ENCODE data around the gene COL2A1.

COL2A1 gene

GRCh38 chr12:47987411-47988072 lies 16.7 kb downstream of the COL2A1 start (continued):
- TF ChIP-seq ZFP37 (tag by site-specific recombination; IDR thresholded peaks at IDR 0.05) (no peak), ZBTB1 (tag by site-specific recombination; IDR thresholded peaks at IDR 0.05) (no peak), ZNF530 (tag by site-specific recombination; IDR thresholded peaks at IDR 0.05; ENCODE audit: low read depth) (no peak), ZNF366 (tag by site-specific recombination; conservative IDR thresholded peaks at IDR 0.05) (no peak), IKZF3 (tag by site-specific recombination; IDR thresholded peaks at IDR 0.05) (no peak)

DNA sequence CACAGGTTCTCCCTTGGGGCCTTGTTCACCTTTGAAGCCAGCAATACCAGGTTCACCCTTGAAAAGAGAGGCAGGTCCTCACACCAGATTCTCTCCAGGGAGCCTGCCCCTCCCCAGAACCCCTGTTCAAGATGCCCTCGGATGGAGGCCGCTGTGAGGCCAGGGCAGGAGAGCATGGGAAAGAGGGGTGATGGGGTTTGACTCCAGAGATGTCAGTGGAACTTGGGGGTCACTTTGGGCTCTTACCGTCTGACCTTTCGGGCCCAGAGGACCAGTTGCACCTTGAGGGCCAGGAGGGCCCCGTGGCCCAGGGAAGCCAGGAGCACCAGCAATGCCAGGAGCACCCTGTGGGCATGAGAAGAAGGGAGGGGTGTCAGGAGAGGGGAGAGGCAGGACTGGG lies 17.4 kb downstream of the COL2A1 start:
- no peak overlapping the region for H3K27ac ChIP-seq (ENCODE audit: extremely low read depth, low read depth, low read length)
- no peaks in the 10 kb centered on the region for H3K4me1 ChIP-seq (ENCODE audit: control insufficient read depth, insufficient read depth, low read length)
- no peaks in the 10 kb centered on the region for H3K9me3 ChIP-seq (ENCODE audit: control insufficient read depth, insufficient read depth, low read depth, low read length)
- TF ChIP-seq GLIS1 (tag by site-specific recombination; IDR thresholded peaks at IDR 0.05) (no peak), ZSCAN5A (tag by site-specific recombination; IDR thresholded peaks at IDR 0.05) (no peak), ZFP69B (tag by site-specific recombination; IDR thresholded peaks at IDR 0.05) (no peak), ZNF660 (tag by site-specific recombination; IDR thresholded peaks at IDR 0.05) (no peak), SCRT2 (tag by site-specific recombination; IDR thresholded peaks at IDR 0.05) (no peak), IKZF3 (tag by site-specific recombination; IDR thresholded peaks at IDR 0.05) (no peak), ZNF670 (tag by site-specific recombination; IDR thresholded peaks at IDR 0.05; ENCODE audit: low read depth) (no peak), ZNF211 (tag by site-specific recombination; IDR thresholded peaks at IDR 0.05; ENCODE audit: low read depth) (no peak), OSR2 (tag by site-specific recombination; IDR thresholded peaks at IDR 0.05) (no peak), ZNF585B (tag by site-specific recombination; IDR thresholded peaks at IDR 0.05) (no peak)
- TF ChIP-seq, protein P1, sequence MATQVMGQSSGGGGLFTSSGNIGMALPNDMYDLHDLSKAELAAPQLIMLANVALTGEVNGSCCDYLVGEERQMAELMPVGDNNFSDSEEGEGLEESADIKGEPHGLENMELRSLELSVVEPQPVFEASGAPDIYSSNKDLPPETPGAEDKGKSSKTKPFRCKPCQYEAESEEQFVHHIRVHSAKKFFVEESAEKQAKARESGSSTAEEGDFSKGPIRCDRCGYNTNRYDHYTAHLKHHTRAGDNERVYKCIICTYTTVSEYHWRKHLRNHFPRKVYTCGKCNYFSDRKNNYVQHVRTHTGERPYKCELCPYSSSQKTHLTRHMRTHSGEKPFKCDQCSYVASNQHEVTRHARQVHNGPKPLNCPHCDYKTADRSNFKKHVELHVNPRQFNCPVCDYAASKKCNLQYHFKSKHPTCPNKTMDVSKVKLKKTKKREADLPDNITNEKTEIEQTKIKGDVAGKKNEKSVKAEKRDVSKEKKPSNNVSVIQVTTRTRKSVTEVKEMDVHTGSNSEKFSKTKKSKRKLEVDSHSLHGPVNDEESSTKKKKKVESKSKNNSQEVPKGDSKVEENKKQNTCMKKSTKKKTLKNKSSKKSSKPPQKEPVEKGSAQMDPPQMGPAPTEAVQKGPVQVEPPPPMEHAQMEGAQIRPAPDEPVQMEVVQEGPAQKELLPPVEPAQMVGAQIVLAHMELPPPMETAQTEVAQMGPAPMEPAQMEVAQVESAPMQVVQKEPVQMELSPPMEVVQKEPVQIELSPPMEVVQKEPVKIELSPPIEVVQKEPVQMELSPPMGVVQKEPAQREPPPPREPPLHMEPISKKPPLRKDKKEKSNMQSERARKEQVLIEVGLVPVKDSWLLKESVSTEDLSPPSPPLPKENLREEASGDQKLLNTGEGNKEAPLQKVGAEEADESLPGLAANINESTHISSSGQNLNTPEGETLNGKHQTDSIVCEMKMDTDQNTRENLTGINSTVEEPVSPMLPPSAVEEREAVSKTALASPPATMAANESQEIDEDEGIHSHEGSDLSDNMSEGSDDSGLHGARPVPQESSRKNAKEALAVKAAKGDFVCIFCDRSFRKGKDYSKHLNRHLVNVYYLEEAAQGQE (tag by site-specific recombination; IDR thresholded peaks at IDR 0.05): no peak
- TF ChIP-seq, protein P2, sequence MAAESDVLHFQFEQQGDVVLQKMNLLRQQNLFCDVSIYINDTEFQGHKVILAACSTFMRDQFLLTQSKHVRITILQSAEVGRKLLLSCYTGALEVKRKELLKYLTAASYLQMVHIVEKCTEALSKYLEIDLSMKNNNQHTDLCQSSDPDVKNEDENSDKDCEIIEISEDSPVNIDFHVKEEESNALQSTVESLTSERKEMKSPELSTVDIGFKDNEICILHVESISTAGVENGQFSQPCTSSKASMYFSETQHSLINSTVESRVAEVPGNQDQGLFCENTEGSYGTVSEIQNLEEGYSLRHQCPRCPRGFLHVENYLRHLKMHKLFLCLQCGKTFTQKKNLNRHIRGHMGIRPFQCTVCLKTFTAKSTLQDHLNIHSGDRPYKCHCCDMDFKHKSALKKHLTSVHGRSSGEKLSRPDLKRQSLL (tag by site-specific recombination; IDR thresholded peaks at IDR 0.05): no peak
- no peak overlapping the region for H3K4me3 ChIP-seq (ENCODE audit: low read depth, low read length)
- peaks cover 0 to 55% of the 10 kb centered on the region in 2 experiments; a peak in 2 of 3 replicates for H3K36me3 ChIP-seq (ENCODE audit: control insufficient read depth in 2 of 2, insufficient read depth in 1 of 2, low read length in 2 of 2)
- ChIA-PET POLR2A (no interaction called here), CTCF (no interaction called here)

DNA sequence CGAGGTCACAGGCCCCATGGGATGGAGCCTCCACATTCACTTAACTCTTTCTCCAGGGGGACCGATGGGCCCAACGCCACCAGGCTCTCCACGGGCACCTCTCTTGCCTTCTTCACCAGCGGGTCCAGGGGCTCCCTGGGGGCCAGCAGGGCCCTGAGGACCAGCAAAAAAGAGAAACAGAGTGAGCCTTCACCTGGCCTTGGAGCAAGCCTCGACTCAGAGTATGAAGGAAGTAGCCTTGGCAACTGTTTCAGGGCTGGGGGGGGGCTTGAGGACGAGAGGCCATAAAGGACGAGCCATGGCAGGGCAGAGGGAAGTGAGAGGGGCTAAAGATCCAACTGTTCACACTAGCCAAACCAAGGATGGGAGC lies 18.0 kb downstream of the COL2A1 start:
- no peak overlapping the region for H3K4me3 ChIP-seq (ENCODE audit: low read depth, low read length)
- ChIA-PET POLR2A (no interaction called here), CTCF (no interaction called here)
- no peaks in the 10 kb centered on the region for H3K9me3 ChIP-seq (ENCODE audit: control insufficient read depth, insufficient read depth, low read depth, low read length)
- H3K36me3 ChIP-seq (ENCODE audit: control insufficient read depth in 2 of 2, insufficient read depth in 1 of 2, low read length in 2 of 2): peaks cover 0 to 55% of the 10 kb centered on the region in 2 experiments; a peak in 2 of 3 replicates
- no peaks in the 10 kb centered on the region for H3K4me1 ChIP-seq (ENCODE audit: control insufficient read depth, insufficient read depth, low read length)
- H3K27ac ChIP-seq (ENCODE audit: extremely low read depth, low read depth, low read length): no peak overlapping the region
- no peak for TF ChIP-seq ZSCAN5A (tag by site-specific recombination; IDR thresholded peaks at IDR 0.05)
- TF ChIP-seq ZNF37A (tag by site-specific recombination; IDR thresholded peaks at IDR 0.05): no peak
- no peak for TF ChIP-seq INSM2 (tag by site-specific recombination; IDR thresholded peaks at IDR 0.05)
- no peak for TF ChIP-seq ZNF670 (tag by site-specific recombination; IDR thresholded peaks at IDR 0.05; ENCODE audit: low read depth)
- no peak for TF ChIP-seq ZSCAN30 (tag by site-specific recombination; IDR thresholded peaks at IDR 0.05)
- no peak for TF ChIP-seq ZNF510 (tag by site-specific recombination; IDR thresholded peaks at IDR 0.05; ENCODE audit: insufficient replicate concordance)
- TF ChIP-seq ZEB2 (tag by site-specific recombination; IDR thresholded peaks at IDR 0.05): no peak
- no peak for TF ChIP-seq SCRT1 (tag by site-specific recombination; IDR thresholded peaks at IDR 0.05; ENCODE audit: borderline replicate concordance)
- TF ChIP-seq REPIN1 (tag by site-specific recombination; IDR thresholded peaks at IDR 0.05; ENCODE audit: low read depth): no peak
- TF ChIP-seq ZNF423 (tag by site-specific recombination; IDR thresholded peaks at IDR 0.05): no peak
- TF ChIP-seq ZNF433 (tag by site-specific recombination; IDR thresholded peaks at IDR 0.05; ENCODE audit: low read depth): no peak

Measured in HEK293 (cell line).